Measurements from ENCODE around the gene COX11. TPM values are rescaled to one million over a fixed set of nuclear protein-coding genes. Genes with fewer than 3 reads are reported as not detected.

Gene COX11
- total RNA-seq, 2 experiments from 2014 or later = 75.6 to 78.6 TPM

GRCh38 chr17:54950116-54950515 is 18.3 kb downstream of the COX11 start:
- Histone ChIP-seq H4K20me1 (ENCODE audit: insufficient read depth, low read length) (no peaks in the 10 kb centered on the region; the same call in 1 of the 2 replicates), H3K4me3 (ENCODE audit: low read depth, low read length, poor library complexity, severe bottlenecking) (no peak overlapping the region), H3K4me2 (ENCODE audit: low read length) (no peak overlapping the region), H3K9me2 (ENCODE audit: insufficient read depth, low read length) (no peaks in the 10 kb centered on the region), H3K36me3 (ENCODE audit: insufficient read depth, low read length) (0 out of 2 replicates have a peak, but pooled peaks cover 4% of the 10 kb centered on the region), H3K27ac (ENCODE audit: low read depth, low read length, poor library complexity, severe bottlenecking) (no peak overlapping the region), H3K9me3 (ENCODE audit: low read length) (no peaks in the 10 kb centered on the region), H3K4me1 (ENCODE audit: insufficient read depth, low read length, poor library complexity, severe bottlenecking) (no peaks in the 10 kb centered on the region), H3K79me2 (ENCODE audit: insufficient read depth, low read depth, low read length) (no peaks in the 10 kb centered on the region), H2AFZ (ENCODE audit: low read length) (no peak overlapping the region)
- intact Hi-C loops (cut with micrococcal nuclease; ENCODE audit: unreplicated experiment) = no loop called here
- DNase-seq (ENCODE audit: low spot score) = no peak
- TF ChIP-seq, protein P1, sequence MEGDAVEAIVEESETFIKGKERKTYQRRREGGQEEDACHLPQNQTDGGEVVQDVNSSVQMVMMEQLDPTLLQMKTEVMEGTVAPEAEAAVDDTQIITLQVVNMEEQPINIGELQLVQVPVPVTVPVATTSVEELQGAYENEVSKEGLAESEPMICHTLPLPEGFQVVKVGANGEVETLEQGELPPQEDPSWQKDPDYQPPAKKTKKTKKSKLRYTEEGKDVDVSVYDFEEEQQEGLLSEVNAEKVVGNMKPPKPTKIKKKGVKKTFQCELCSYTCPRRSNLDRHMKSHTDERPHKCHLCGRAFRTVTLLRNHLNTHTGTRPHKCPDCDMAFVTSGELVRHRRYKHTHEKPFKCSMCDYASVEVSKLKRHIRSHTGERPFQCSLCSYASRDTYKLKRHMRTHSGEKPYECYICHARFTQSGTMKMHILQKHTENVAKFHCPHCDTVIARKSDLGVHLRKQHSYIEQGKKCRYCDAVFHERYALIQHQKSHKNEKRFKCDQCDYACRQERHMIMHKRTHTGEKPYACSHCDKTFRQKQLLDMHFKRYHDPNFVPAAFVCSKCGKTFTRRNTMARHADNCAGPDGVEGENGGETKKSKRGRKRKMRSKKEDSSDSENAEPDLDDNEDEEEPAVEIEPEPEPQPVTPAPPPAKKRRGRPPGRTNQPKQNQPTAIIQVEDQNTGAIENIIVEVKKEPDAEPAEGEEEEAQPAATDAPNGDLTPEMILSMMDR (conservative IDR thresholded peaks at IDR 0.05; ENCODE audit: low read length) = no peak
- TF ChIP-seq EZH2phosphoT487 (IDR thresholded peaks at IDR 0.05; ENCODE audit: borderline replicate concordance, low read depth, low read length) = no peak
- no TSS peak for BruUV-seq (replicated peaks)
- ChIA-PET POLR2A (interaction anchor here (0.6 kb wide), 1 partner anchor 58 kb away, joined by 3 read pairs; no protein-coding TSS in a partner anchor), CTCF (ENCODE audit: unreplicated experiment) (no interaction called here)

DNA sequence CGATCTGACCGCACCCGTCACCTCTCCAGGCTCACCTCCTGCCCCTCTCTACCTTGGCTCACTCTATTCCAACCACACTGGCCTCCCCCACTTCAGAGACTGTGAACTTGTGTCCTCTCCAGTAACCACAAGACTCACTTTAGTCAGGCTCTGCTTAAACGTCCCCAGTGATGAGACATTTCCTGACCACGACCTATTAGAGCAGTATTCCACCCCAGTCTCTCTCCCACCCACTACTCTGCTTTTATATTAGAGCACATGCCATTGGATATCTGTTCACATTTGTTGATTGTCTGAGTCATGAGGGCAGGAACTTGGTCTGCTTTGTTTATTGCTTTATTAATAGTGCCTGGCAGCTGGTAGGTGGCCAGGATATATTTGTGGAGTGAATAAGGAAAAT is 20.1 kb downstream of the COX11 start:
- Histone ChIP-seq H4K20me1 (ENCODE audit: insufficient read depth, low read length) (no peaks in the 10 kb centered on the region), H3K4me1 (ENCODE audit: insufficient read depth, low read length, poor library complexity, severe bottlenecking) (no peaks in the 10 kb centered on the region), H3K4me2 (ENCODE audit: low read length) (no peak overlapping the region), H2AFZ (ENCODE audit: low read length) (no peak overlapping the region), H3K27ac (ENCODE audit: low read depth, low read length, poor library complexity, severe bottlenecking) (no peak overlapping the region), H3K9me3 (ENCODE audit: low read length) (no peaks in the 10 kb centered on the region), H3K9me2 (ENCODE audit: insufficient read depth, low read length) (no peaks in the 10 kb centered on the region), H3K36me3 (ENCODE audit: insufficient read depth, low read length) (0 out of 2 replicates have a peak, but pooled peaks cover 4% of the 10 kb centered on the region), H3K4me3 (ENCODE audit: low read depth, low read length, poor library complexity, severe bottlenecking) (no peak overlapping the region), H3K79me2 (ENCODE audit: insufficient read depth, low read depth, low read length) (no peaks in the 10 kb centered on the region)
- no peak for TF ChIP-seq EZH2phosphoT487 (IDR thresholded peaks at IDR 0.05; ENCODE audit: borderline replicate concordance, low read depth, low read length)
- TF ChIP-seq, protein P1 (conservative IDR thresholded peaks at IDR 0.05; ENCODE audit: low read length) = no peak
- ChIA-PET CTCF (ENCODE audit: unreplicated experiment) (no interaction called here), POLR2A (no interaction called here)
- intact Hi-C loops (cut with micrococcal nuclease; ENCODE audit: unreplicated experiment) = no loop called here
- no peak for DNase-seq (ENCODE audit: low spot score)
- BruUV-seq (replicated peaks) = no TSS peak

GRCh38 chr17:54947396-54947795 is 21.1 kb downstream of the COX11 start:
- no peak for TF ChIP-seq EZH2phosphoT487 (IDR thresholded peaks at IDR 0.05; ENCODE audit: borderline replicate concordance, low read depth, low read length)
- TF ChIP-seq, protein P1 (conservative IDR thresholded peaks at IDR 0.05; ENCODE audit: low read length) = no peak
- Histone ChIP-seq H3K27ac (ENCODE audit: low read depth, low read length, poor library complexity, severe bottlenecking) (no peak overlapping the region), H3K79me2 (ENCODE audit: insufficient read depth, low read depth, low read length) (no peaks in the 10 kb centered on the region), H3K4me2 (ENCODE audit: low read length) (no peak overlapping the region), H3K36me3 (ENCODE audit: insufficient read depth, low read length) (no peaks in the 10 kb centered on the region), H3K4me1 (ENCODE audit: insufficient read depth, low read length, poor library complexity, severe bottlenecking) (no peaks in the 10 kb centered on the region), H3K9me2 (ENCODE audit: insufficient read depth, low read length) (no peaks in the 10 kb centered on the region), H3K9me3 (ENCODE audit: low read length) (no peaks in the 10 kb centered on the region), H2AFZ (ENCODE audit: low read length) (no peak overlapping the region), H4K20me1 (ENCODE audit: insufficient read depth, low read length) (no peaks in the 10 kb centered on the region), H3K4me3 (ENCODE audit: low read depth, low read length, poor library complexity, severe bottlenecking) (no peak overlapping the region)
- ChIA-PET CTCF (ENCODE audit: unreplicated experiment) (no interaction called here), POLR2A (no interaction called here)
- no TSS peak for BruUV-seq (replicated peaks)
- intact Hi-C loops (cut with micrococcal nuclease; ENCODE audit: unreplicated experiment) = no loop called here
- no peak for DNase-seq (ENCODE audit: low spot score)

Data from OCI-LY7 (cell line).